Measurements from ENCODE around the gene RGS6.

DNA sequence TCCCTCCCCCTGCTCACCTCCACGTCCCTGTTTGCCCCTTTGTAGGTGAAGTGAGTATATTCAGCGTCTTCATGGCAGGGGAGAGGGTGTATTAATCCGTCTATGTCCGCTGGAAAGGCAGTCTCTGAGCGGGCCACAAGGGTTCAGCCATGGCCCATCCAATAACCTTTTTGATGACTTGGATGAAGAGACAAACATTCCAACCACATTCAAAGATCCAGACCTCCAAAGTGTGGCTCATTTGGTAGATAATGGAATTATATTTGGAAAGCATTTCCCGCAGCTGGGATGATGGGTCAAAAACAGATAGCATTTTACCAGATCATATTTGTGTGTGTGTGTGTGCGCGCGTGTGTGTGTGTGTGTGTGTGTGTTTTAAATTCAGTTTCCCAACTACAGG lies 615.8 kb downstream of the RGS6 start:
- TF ChIP-seq, protein P1, sequence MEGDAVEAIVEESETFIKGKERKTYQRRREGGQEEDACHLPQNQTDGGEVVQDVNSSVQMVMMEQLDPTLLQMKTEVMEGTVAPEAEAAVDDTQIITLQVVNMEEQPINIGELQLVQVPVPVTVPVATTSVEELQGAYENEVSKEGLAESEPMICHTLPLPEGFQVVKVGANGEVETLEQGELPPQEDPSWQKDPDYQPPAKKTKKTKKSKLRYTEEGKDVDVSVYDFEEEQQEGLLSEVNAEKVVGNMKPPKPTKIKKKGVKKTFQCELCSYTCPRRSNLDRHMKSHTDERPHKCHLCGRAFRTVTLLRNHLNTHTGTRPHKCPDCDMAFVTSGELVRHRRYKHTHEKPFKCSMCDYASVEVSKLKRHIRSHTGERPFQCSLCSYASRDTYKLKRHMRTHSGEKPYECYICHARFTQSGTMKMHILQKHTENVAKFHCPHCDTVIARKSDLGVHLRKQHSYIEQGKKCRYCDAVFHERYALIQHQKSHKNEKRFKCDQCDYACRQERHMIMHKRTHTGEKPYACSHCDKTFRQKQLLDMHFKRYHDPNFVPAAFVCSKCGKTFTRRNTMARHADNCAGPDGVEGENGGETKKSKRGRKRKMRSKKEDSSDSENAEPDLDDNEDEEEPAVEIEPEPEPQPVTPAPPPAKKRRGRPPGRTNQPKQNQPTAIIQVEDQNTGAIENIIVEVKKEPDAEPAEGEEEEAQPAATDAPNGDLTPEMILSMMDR (IDR thresholded peaks at IDR 0.05) = no peak
- TF ChIP-seq POLR2A (IDR thresholded peaks at IDR 0.05) = no peak
- no peak for TF ChIP-seq POLR2AphosphoS5 (IDR thresholded peaks at IDR 0.05)
